Measurements from ENCODE around the gene PTPRE.

- no peak for TF ChIP-seq CTCF (IDR thresholded peaks at IDR 0.05; ENCODE audit: low read depth, low read length, missing input control)
- no peak for TF ChIP-seq MAX (IDR thresholded peaks at IDR 0.05)
- no peak for TF ChIP-seq YY1 (IDR thresholded peaks at IDR 0.05)
- no peak for TF ChIP-seq TAF1 (conservative IDR thresholded peaks at IDR 0.05)
- TF ChIP-seq SP1 (IDR thresholded peaks at IDR 0.05): no peak
- no peak for TF ChIP-seq RAD21 (IDR thresholded peaks at IDR 0.05)
- TF ChIP-seq GABPA (IDR thresholded peaks at IDR 0.05 in 1 of 2, conservative IDR thresholded peaks at IDR 0.05 in 1 of 2): no peak
These were observed 143.2 kb downstream of the PTPRE start for GRCh38 chr10:128050121-128050516.

Measured in liver (tissue), 3 donors.